ENCODE results near the gene CAMTA1.

- TF ChIP-seq REST (tag by site-specific recombination; IDR thresholded peaks at IDR 0.05) (no peak), ZBTB26 (tag by site-specific recombination; optimal IDR thresholded peaks at IDR 0.05) (no peak), BCL6B (tag by site-specific recombination; IDR thresholded peaks at IDR 0.05) (no peak)
- TF ChIP-seq, protein P1, sequence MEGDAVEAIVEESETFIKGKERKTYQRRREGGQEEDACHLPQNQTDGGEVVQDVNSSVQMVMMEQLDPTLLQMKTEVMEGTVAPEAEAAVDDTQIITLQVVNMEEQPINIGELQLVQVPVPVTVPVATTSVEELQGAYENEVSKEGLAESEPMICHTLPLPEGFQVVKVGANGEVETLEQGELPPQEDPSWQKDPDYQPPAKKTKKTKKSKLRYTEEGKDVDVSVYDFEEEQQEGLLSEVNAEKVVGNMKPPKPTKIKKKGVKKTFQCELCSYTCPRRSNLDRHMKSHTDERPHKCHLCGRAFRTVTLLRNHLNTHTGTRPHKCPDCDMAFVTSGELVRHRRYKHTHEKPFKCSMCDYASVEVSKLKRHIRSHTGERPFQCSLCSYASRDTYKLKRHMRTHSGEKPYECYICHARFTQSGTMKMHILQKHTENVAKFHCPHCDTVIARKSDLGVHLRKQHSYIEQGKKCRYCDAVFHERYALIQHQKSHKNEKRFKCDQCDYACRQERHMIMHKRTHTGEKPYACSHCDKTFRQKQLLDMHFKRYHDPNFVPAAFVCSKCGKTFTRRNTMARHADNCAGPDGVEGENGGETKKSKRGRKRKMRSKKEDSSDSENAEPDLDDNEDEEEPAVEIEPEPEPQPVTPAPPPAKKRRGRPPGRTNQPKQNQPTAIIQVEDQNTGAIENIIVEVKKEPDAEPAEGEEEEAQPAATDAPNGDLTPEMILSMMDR (tag by site-specific recombination; IDR thresholded peaks at IDR 0.05), result no peak
- TF ChIP-seq, protein P2, sequence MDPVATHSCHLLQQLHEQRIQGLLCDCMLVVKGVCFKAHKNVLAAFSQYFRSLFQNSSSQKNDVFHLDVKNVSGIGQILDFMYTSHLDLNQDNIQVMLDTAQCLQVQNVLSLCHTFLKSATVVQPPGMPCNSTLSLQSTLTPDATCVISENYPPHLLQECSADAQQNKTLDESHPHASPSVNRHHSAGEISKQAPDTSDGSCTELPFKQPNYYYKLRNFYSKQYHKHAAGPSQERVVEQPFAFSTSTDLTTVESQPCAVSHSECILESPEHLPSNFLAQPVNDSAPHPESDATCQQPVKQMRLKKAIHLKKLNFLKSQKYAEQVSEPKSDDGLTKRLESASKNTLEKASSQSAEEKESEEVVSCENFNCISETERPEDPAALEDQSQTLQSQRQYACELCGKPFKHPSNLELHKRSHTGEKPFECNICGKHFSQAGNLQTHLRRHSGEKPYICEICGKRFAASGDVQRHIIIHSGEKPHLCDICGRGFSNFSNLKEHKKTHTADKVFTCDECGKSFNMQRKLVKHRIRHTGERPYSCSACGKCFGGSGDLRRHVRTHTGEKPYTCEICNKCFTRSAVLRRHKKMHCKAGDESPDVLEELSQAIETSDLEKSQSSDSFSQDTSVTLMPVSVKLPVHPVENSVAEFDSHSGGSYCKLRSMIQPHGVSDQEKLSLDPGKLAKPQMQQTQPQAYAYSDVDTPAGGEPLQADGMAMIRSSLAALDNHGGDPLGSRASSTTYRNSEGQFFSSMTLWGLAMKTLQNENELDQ (tag by site-specific recombination; IDR thresholded peaks at IDR 0.05; ENCODE audit: low read depth), result no peak
- TF ChIP-seq, protein P3, sequence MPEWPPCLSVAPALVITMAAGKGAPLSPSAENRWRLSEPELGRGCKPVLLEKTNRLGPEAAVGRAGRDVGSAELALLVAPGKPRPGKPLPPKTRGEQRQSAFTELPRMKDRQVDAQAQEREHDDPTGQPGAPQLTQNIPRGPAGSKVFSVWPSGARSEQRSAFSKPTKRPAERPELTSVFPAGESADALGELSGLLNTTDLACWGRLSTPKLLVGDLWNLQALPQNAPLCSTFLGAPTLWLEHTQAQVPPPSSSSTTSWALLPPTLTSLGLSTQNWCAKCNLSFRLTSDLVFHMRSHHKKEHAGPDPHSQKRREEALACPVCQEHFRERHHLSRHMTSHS (tag by site-specific recombination; IDR thresholded peaks at IDR 0.05), result no peak
These were observed 718.6 kb downstream of the CAMTA1 start for GRCh38 chr1:7503691-7504437.

All from HEK293 (cell line).